Measurements from ENCODE around the gene MPP4.

MPP4 gene

DNA sequence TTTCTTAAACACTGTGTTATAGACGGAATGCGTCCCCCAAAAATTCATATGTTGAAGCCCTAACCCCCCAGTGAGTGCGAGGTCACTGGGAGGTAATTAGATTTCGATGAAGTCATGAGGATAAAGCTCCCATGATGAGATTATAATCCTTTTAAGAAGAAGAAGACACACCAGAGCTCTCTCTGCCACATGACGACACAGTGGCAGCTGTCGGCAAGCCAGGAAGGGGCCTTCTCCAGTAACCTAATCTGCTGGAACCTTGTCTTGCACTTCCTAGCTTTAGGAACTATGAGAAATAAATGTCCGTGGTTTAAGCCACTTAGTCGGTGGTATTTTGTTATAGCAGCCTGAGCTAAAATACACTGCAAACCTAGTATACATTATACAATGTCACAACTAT is 67.4 kb downstream of the MPP4 start:
- TF ChIP-seq ZFX (IDR thresholded peaks at IDR 0.05): no peak
- TF ChIP-seq, protein P1, sequence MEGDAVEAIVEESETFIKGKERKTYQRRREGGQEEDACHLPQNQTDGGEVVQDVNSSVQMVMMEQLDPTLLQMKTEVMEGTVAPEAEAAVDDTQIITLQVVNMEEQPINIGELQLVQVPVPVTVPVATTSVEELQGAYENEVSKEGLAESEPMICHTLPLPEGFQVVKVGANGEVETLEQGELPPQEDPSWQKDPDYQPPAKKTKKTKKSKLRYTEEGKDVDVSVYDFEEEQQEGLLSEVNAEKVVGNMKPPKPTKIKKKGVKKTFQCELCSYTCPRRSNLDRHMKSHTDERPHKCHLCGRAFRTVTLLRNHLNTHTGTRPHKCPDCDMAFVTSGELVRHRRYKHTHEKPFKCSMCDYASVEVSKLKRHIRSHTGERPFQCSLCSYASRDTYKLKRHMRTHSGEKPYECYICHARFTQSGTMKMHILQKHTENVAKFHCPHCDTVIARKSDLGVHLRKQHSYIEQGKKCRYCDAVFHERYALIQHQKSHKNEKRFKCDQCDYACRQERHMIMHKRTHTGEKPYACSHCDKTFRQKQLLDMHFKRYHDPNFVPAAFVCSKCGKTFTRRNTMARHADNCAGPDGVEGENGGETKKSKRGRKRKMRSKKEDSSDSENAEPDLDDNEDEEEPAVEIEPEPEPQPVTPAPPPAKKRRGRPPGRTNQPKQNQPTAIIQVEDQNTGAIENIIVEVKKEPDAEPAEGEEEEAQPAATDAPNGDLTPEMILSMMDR (conservative IDR thresholded peaks at IDR 0.05): no peak
- no peak overlapping the region for H3K27ac ChIP-seq

DNA sequence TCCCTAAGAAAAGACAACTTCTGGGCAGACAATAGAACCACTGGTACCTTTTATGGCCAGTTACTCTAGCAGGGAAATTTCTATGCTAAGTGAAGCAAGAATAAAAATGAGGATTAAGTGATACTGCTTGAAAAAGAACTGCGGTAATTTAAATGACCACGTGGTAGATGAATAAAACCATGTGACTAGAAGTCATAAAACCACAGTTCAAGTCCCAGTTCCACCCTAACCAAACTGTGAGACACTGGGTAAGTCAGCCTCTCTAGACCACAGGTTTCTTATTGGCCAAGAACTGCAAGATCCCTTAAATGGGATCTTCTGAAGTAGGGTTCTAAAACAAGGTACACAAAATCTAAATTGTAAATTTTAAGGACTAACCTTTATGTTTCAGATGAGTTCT is 67.9 kb downstream of the MPP4 start:
- no peak for TF ChIP-seq ZFX (IDR thresholded peaks at IDR 0.05)
- TF ChIP-seq, protein P1 (conservative IDR thresholded peaks at IDR 0.05): no peak

DNA sequence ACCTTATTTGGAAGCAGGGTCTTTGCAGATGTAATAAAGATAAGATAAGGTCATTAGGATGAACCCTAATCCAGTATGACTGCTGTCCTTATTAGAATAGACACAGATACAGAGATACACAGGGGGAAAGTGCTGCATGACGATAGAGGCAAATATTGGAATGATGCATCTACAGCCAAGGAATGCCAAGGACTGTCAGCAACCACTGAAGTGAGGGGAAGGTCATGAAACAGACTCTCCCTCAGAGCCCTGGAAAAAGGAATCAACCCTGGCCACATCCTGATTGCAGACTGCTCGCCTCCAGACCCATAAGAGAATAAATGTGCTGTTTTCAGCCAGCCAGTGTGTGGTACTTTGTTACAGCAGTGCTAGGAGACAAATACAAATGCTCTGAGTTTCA is 69.9 kb downstream of the MPP4 start:
- no peak overlapping the region for H3K27ac ChIP-seq
- TF ChIP-seq, protein P1 (conservative IDR thresholded peaks at IDR 0.05): no peak
- TF ChIP-seq ZFX (IDR thresholded peaks at IDR 0.05): no peak

More for the DNA sequence above, 67.9 kb downstream of the MPP4 start:
- no peak overlapping the region for H3K27ac ChIP-seq

DNA sequence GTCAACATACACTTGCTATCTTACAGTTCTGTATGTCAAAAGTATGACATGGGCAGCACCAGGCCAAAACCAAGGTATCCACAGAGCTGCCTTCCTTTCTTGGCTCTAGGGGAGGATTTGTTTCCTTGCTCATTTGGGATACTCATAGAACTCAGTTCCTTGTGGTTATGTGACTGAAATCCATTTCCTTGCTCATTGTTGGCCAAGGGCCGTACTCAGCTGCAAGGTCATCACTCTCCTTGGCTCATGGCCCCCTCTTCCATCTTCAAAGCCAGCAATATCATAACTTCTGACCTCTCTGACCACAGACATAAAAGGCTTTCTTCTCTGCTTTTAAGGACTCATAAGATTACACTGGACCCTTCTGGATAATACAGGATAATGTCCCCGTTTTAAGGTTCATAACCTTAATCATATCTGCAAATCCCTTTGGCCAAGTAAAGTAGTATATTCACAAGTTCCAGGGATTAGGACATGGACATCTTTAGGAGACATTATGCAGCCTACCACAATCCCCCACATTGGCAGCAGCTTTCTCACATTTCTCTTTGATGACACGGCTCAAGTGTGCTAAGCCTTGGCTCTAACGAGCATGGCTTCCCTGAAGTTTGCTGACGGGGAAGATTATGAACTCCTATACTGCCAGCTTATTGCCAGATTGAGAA is 76.0 kb downstream of the MPP4 start:
- TF ChIP-seq, protein P1 (conservative IDR thresholded peaks at IDR 0.05): no peak
- no peak for TF ChIP-seq ZFX (IDR thresholded peaks at IDR 0.05)
- H3K27ac ChIP-seq: no peak overlapping the region

DNA sequence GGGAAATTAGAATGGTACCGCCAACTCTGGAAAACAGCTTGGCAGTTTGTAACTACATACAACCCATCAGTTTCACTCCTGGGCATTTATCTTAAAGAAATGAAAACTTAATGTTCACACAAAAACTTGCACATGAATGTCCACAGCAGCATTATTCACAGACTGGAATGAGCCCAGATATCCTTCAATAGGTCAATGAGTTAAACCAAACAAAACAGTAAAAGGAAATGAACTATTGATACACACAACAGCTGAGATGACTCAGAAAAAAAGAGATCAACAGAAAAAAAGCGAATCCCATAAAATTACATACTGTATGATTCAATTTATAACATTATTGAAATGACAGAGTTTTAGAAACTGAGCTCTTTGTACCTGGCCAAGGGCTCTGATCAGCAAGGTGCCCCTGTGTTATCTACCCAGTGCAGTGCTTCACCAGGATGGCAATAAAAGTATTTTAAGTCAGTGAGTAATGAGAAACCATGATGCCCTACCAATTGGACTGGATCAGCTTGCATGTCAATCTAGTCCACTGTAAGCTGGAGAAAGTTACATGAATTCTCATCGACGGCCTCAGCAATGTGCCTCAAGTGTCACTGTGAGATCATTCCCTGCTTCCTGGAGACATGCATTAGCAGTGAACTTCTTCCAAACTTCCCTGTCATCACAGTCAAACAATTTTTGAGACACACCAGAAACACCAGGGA is 77.0 kb downstream of the MPP4 start:
- H3K27ac ChIP-seq: no peak overlapping the region
- no peak for TF ChIP-seq ZFX (IDR thresholded peaks at IDR 0.05)
- TF ChIP-seq, protein P1 (conservative IDR thresholded peaks at IDR 0.05): no peak

DNA sequence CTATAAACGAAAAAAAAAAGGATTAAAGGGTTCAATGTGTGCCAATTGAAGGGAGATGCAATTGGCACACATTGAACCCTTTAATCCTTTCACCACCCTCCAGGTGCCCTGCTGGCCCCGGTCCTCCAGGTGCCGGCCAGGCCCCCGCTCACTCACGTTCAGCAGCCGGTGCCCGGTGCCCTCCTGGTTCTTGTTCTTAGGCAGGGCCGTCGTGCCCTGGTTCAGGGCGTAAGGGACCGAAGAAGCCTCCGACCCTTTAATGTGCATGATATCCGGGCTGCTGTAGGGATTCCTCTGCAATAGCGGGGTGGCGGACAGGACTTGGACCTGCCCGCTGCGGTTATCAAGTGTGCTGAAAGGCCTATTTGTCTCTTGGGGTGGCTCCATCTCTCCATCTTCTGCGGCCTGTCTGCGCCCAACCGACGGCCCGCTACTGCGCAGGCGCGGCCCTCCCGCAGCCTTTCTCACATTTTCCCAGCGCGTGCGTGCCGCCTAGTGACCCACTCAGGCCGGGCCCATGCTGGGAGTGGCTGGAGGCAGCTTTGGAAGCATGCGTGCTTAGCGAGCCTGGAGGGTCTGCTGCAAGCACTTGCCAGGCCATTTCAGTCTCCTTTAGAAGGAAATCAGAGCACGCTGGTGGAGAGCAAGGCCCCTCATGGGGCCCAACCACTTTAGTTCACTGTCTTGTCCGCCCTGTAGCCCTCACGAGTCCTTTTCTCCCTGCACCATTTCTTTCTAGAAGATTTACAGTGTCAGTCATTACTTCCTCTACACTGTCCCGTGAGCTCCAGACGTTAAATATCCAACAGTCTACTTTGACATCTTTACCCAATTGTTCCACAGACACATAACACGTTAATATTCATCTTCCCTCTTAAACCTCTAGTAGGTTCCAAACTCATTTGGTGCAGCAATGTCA is 79.4 kb downstream of the MPP4 start:
- H3K27ac ChIP-seq: no peak overlapping the region
- no peak for TF ChIP-seq ZFX (IDR thresholded peaks at IDR 0.05)
- TF ChIP-seq, protein P1 (conservative IDR thresholded peaks at IDR 0.05): no peak

Measured in C4-2B (cell line).